HepG2 (cell line): ENCODE results near the gene TAF12. TPM values are rescaled to one million over a fixed set of nuclear protein-coding genes. Genes with fewer than 3 reads are reported as not detected.
A peak's percentile ranks its signal among the peaks of the same experiment; 100 is the strongest.

Experiments used
- ATAC-seq: fragments of 200-7000 bp; cut with Tn5 transposase; 3 replicates; pipeline ENCODE4 v1.9.1; 2020; ENCODE audit warnings: mild to moderate bottlenecking, moderate library complexity
- BruUV-seq: library from RNA; stranded (reverse); fragments of 400-500 nt; replicated peaks from 2 replicates; lab custom pipeline; 2021; lab: Mats Ljungman, UMichigan
- CTCF ChIA-PET: fragments of 300-600 bp; formaldehyde crosslinking; extraction: SDS; loops from one replicate; lab custom pipeline; 2021; ENCODE audit warnings: low total read pairs, inconsistent platforms, low intra/inter-chr PET ratio; lab: Yijun Ruan, JAX
- POLR2A ChIA-PET: fragments of 350-600 bp; sonication (Branson Sonifier 250); formaldehyde crosslinking; loops from one replicate; lab custom pipeline; 2020; ENCODE audit warnings: antibody characterized with exemption, inconsistent platforms; lab: Yijun Ruan, JAX
- DNase-seq: peaks from one replicate; pipeline ENCODE4 v3.0.0-alpha.2; 2015; ENCODE audit warnings: low spot score
- FAIRE-seq: peaks from 3 replicates; lab custom pipeline; 2011; peaks lifted over from hg19 to GRCh38; lab: Jason Lieb, UNC
- H2AFZ ChIP-seq: one replicate; pipeline ENCODE4 v1.6.1; 2011; ENCODE audit warnings: low read length, inconsistent platforms
- H3K27ac ChIP-seq: fragments of 300-600 bp; 3 replicates; pipeline ENCODE4 v1.8.0; 2011; ENCODE audit warnings: mixed run types, mild to moderate bottlenecking, mixed read lengths, low read length, inconsistent platforms; ENCODE audit not compliant: insufficient read depth; ENCODE audit errors: extremely low read length
- H3K27me3 ChIP-seq, 2 experiments: fragments of 200-600 bp in 1 of 2; 2 replicates in 1 of 2; 3 replicates in 1 of 2; pipeline versions ENCODE4 v1.6.0 to v1.8.0; 2011; ENCODE audit warnings: low read length in 2 of 2, mild to moderate bottlenecking in 2 of 2, moderate library complexity in 2 of 2, inconsistent platforms in 1 of 2; ENCODE audit not compliant: insufficient read depth in 2 of 2, control insufficient read depth in 1 of 2
- H3K36me3 ChIP-seq, 2 experiments: fragments of 200-600 bp in 1 of 2; replicated peaks in 1 of 2; 2 replicates in 1 of 2; 3 replicates in 1 of 2; pipeline versions ENCODE4 v1.5.1 to v1.8.0; 2011; ENCODE audit warnings: low read length in 2 of 2, inconsistent platforms in 1 of 2; ENCODE audit not compliant: insufficient read depth in 2 of 2, control insufficient read depth in 1 of 2
- H3K4me1 ChIP-seq: 2 replicates; pipeline ENCODE4 v1.5.1; 2012; ENCODE audit warnings: low read length, inconsistent platforms; ENCODE audit not compliant: insufficient read depth
- H3K4me2 ChIP-seq: 2 replicates; pipeline ENCODE4 v1.6.0; 2011; ENCODE audit warnings: low read depth, low read length, inconsistent platforms
- H3K4me3 ChIP-seq, 3 experiments: fragments of 200-600 bp in 1 of 3; sonication (generic), shearing (Covaris generic) in 1 of 3; replicated peaks in 1 of 3; 2 replicates each; pipeline ENCODE4 v1.5.1; 2011 to 2016; ENCODE audit warnings: low read length in 3 of 3, inconsistent platforms in 2 of 3, low read depth in 2 of 3, mild to moderate bottlenecking in 2 of 3, control low read depth in 1 of 3, mixed read lengths in 1 of 3; ENCODE audit not compliant: insufficient read depth in 1 of 3
- H3K79me2 ChIP-seq: one replicate; pipeline ENCODE4 v1.6.1; 2011; ENCODE audit warnings: low read length, inconsistent platforms; ENCODE audit not compliant: insufficient read depth
- H3K9ac ChIP-seq: 2 replicates; pipeline ENCODE4 v1.6.0; 2011; ENCODE audit warnings: mild to moderate bottlenecking, low read depth, low read length, inconsistent platforms; ENCODE audit not compliant: insufficient read depth
- H3K9me3 ChIP-seq: 2 replicates; pipeline ENCODE4 v1.5.1; 2012; ENCODE audit warnings: mild to moderate bottlenecking, low read length
- H4K20me1 ChIP-seq: 2 replicates; pipeline ENCODE4 v1.6.0; 2011; ENCODE audit warnings: inconsistent platforms, mild to moderate bottlenecking, low read length, moderate library complexity; ENCODE audit not compliant: insufficient read depth
- BCL3 ChIP-seq: sonication (generic); formaldehyde crosslinking; IDR thresholded peaks from 2 replicates; pipeline ENCODE4 v1.5.1; 2020; ENCODE audit warnings: mild to moderate bottlenecking, missing genetic modification reagents, moderate library complexity
- BCL6 ChIP-seq: IDR thresholded peaks from 2 replicates; pipeline ENCODE4 v1.6.1; 2016; ENCODE audit warnings: missing genetic modification reagents, missing compliant biosample characterization
- ELF1 ChIP-seq: sonication (generic); formaldehyde crosslinking; IDR thresholded peaks from 2 replicates; pipeline ENCODE4 v1.4.0; 2020; ENCODE audit warnings: missing genetic modification reagents
- FOXK2 ChIP-seq: fragments of 450-650 bp; IDR thresholded peaks from 2 replicates; pipeline ENCODE4 v1.6.1; 2016
- GABPB1 ChIP-seq: IDR thresholded peaks from 2 replicates; pipeline ENCODE4 v1.6.1; 2016; ENCODE audit warnings: mild to moderate bottlenecking, missing genetic modification reagents, moderate library complexity, missing compliant biosample characterization
- GTF2F1 ChIP-seq: fragments of 150-350 bp; IDR thresholded peaks from 2 replicates; pipeline ENCODE4 v1.6.1; 2014; ENCODE audit warnings: low read length
- KDM2A ChIP-seq: sonication (generic); formaldehyde crosslinking; IDR thresholded peaks from 2 replicates; pipeline ENCODE4 v1.4.0; 2020; ENCODE audit warnings: low read depth, missing genetic modification reagents, borderline replicate concordance
- NFKB2 ChIP-seq: sonication (generic); formaldehyde crosslinking; IDR thresholded peaks from 2 replicates; pipeline ENCODE4 v1.4.0; 2020; ENCODE audit warnings: missing genetic modification reagents, borderline replicate concordance
- PHF20 ChIP-seq: sonication (generic); formaldehyde crosslinking; IDR thresholded peaks from 2 replicates; pipeline ENCODE4 v1.5.0; 2020; ENCODE audit warnings: mild to moderate bottlenecking, missing genetic modification reagents
- TEF ChIP-seq: sonication (generic); formaldehyde crosslinking; IDR thresholded peaks from 2 replicates; pipeline ENCODE4 v1.5.0; 2020; ENCODE audit warnings: missing genetic modification reagents
- THAP11 ChIP-seq: IDR thresholded peaks from 2 replicates; pipeline ENCODE4 v1.6.1; 2016; ENCODE audit warnings: missing biosample characterization, missing genetic modification reagents
- ZIK1 ChIP-seq: sonication (generic); formaldehyde crosslinking; IDR thresholded peaks from 2 replicates; pipeline ENCODE4 v1.5.0; 2020; ENCODE audit warnings: mild to moderate bottlenecking, low read depth, missing genetic modification reagents, borderline replicate concordance
- ZNF292 ChIP-seq: sonication (generic); formaldehyde crosslinking; IDR thresholded peaks from 2 replicates; pipeline ENCODE4 v1.8.1; 2022; ENCODE audit warnings: mild to moderate bottlenecking, low read depth, missing genetic modification reagents, borderline replicate concordance
- ZNF501 ChIP-seq: sonication (generic); formaldehyde crosslinking; IDR thresholded peaks from 2 replicates; pipeline ENCODE4 v1.5.1; 2020; ENCODE audit warnings: mild to moderate bottlenecking, moderate library complexity, missing genetic modification reagents
- ZNF563 ChIP-seq: sonication (generic); formaldehyde crosslinking; IDR thresholded peaks from 2 replicates; pipeline ENCODE4 v1.8.0; 2022; ENCODE audit warnings: mild to moderate bottlenecking, moderate library complexity, missing genetic modification reagents
- WGBS: methylation state at CpG from one replicate; pipeline ENCODE4 v1.1.6; 2017; ENCODE audit warnings: low lambda C conversion rate; 5-methylcytosine and 5-hydroxymethylcytosine counted together
- in situ Hi-C: cut with HindIII; loops from 2 replicates; pipeline ENCODE4 v1.10.0; 2017; ENCODE audit warnings: low pct_unique_long_range_greater_than_20kb; ENCODE audit not compliant: extremely low pct_ligation_motif_present
- intact Hi-C: fragments of 100-400 bp; cut with micrococcal nuclease; formaldehyde crosslinking; loops from one replicate; pipeline ENCODE4 v1.10.0; 2022; ENCODE audit not compliant: unreplicated experiment
- polyA plus RNA-seq, 8 experiments: library from polyadenylated mRNA; depleted of rRNA in 3 of 8; stranded (reverse) in 7 of 8; unstranded in 1 of 8; fragments of >200 nt; fragmentation: Illumina TruSeq in 4 of 8; extraction: Trizol in 4 of 8; gene quantifications; 2 replicates each; pipeline versions ENCODE4 v1.2.1 to v1.2.3, GENCODE V29; 2011 to 2016; ENCODE audit warnings: low read depth in 4 of 8, missing spikeins in 1 of 8, mixed read lengths in 1 of 8; ENCODE audit not compliant: insufficient read depth in 1 of 8
- total RNA-seq, 5 experiments: library from RNA; depleted of rRNA; stranded (reverse); fragments of >200 nt; fragmentation: Illumina TruSeq; extraction: Trizol; gene quantifications; 2 replicates each; pipeline ENCODE4 v1.2.3, GENCODE V29; 2016; ENCODE audit warnings: low read depth in 1 of 5

The TAF12 gene
- total and polyA plus RNA-seq, 2 of the 13 experiments (the other 11 are each of a cell fraction or from before 2014, with no cell fraction given) = 16.3 to 17.1 TPM

- TF ChIP-seq TEF (peak; percentile 73), ZIK1 (CRISPR knock-in tag) (no peak), THAP11 (CRISPR knock-in tag) (peak; percentile 86), FOXK2 (peak; percentile 32; the same call in 1 of the 2 replicates), GTF2F1 (peak; percentile 100)
These were observed 5.8 kb upstream of the TAF12 start, which contains the start of gene RNU11 (continued) for GRCh38 chr1:28648474-28649198.

- Histone ChIP-seq H3K4me2 (peak overlapping the region; percentile 86), H2AFZ (peak overlapping the region; percentile 92), H4K20me1 (no peaks in the 10 kb centered on the region), H3K36me3 (no peaks in the 10 kb centered on the region), H3K4me3 (peak overlapping the region; percentile 41 to 67 (median 53); a peak in 5 of 6 replicates), H3K4me1 (peaks cover 54% of the 10 kb centered on the region), H3K79me2 (no peaks in the 10 kb centered on the region), H3K27me3 (no peaks in the 10 kb centered on the region), H3K9ac (peak overlapping the region; percentile 93), H3K9me3 (no peaks in the 10 kb centered on the region), H3K27ac (peak overlapping the region; percentile 100)
- ChIA-PET CTCF (no interaction called here), POLR2A (interaction anchor here (0.7 to 3.9 kb wide), 54 partner anchors 7 to 831 kb away, joined by 3 to 115 read pairs (median 4); partner anchors contain the start of genes ATP5IF1, EPB41, GMEB1 and MED18)
- BruUV-seq = no TSS peak
- ATAC-seq = peak; percentile 84
- peak; percentile 68 for FAIRE-seq
- intact Hi-C loops = loop anchor here (1.0 to 10.0 kb wide), 2 partner anchors 88 to 537 kb away; partner anchors contain the start of genes SRSF4 and YTHDF2
- WGBS = 3% methylated on average over 18 of the region's 18 CpGs
- in situ Hi-C loops = no loop called here
- peak; percentile 87 for DNase-seq
- peak; percentile 91 for TF ChIP-seq GABPB1 (CRISPR knock-in tag)
- no peak for TF ChIP-seq NFKB2 (CRISPR knock-in tag)
- peak; percentile 7; the same call in 1 of the 2 replicates for TF ChIP-seq ZNF501
- TF ChIP-seq ZNF563 (CRISPR knock-in tag) = peak; percentile 23; the same call in 1 of the 2 replicates
- TF ChIP-seq KDM2A = peak; percentile 54; the same call in 1 of the 2 replicates
- peak; percentile 79 for TF ChIP-seq ELF1
- no peak for TF ChIP-seq BCL6 (CRISPR knock-in tag)
- TF ChIP-seq BCL3 = peak; percentile 60; the same call in 1 of the 2 replicates
- TF ChIP-seq PHF20 (CRISPR knock-in tag) = no peak
- peak; percentile 60; the same call in 1 of the 2 replicates for TF ChIP-seq ZNF292 (CRISPR knock-in tag)
These were observed 5.2 kb upstream of the TAF12 start for GRCh38 chr1:28648008-28648473.
